OCI-LY1 (cell line): ENCODE measurements around the gene CPA5.

Experiments
- EZH2 ChIP-seq: fragments of 200-600 bp; sonication (generic), shearing (Covaris generic); IDR thresholded peaks from 2 replicates; pipeline ENCODE4 v1.8.0; 2017; ENCODE audit warnings: borderline replicate concordance, mixed run types, mild to moderate bottlenecking, antibody characterized with exemption, low read length, moderate library complexity, mixed read lengths
- TF ChIP-seq, protein P1 (sequence below): fragments of 200-600 bp; sonication (generic), shearing (Covaris generic); IDR thresholded peaks from 2 replicates; pipeline ENCODE4 v1.5.1; 2017; ENCODE audit warnings: mild to moderate bottlenecking, antibody characterized with exemption, low read length, moderate library complexity, mixed read lengths

GRCh38 chr7:130337410-130337971 is 7.1 kb upstream of the CPA5 start:
- TF ChIP-seq, protein P1, sequence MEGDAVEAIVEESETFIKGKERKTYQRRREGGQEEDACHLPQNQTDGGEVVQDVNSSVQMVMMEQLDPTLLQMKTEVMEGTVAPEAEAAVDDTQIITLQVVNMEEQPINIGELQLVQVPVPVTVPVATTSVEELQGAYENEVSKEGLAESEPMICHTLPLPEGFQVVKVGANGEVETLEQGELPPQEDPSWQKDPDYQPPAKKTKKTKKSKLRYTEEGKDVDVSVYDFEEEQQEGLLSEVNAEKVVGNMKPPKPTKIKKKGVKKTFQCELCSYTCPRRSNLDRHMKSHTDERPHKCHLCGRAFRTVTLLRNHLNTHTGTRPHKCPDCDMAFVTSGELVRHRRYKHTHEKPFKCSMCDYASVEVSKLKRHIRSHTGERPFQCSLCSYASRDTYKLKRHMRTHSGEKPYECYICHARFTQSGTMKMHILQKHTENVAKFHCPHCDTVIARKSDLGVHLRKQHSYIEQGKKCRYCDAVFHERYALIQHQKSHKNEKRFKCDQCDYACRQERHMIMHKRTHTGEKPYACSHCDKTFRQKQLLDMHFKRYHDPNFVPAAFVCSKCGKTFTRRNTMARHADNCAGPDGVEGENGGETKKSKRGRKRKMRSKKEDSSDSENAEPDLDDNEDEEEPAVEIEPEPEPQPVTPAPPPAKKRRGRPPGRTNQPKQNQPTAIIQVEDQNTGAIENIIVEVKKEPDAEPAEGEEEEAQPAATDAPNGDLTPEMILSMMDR, result no peak
- TF ChIP-seq EZH2, result no peak
